ENCODE data around the gene ACTR8. TPM values are rescaled to one million over a fixed set of nuclear protein-coding genes. Genes with fewer than 3 reads are reported as not detected.
"Not testable (repeated sequence)": the region's sequence is repeated elsewhere in the genome, so short reads cannot be mapped to it uniquely, and the experiment has no call there.

The ACTR8 gene
- 10 to 100 TPM; 28.9 to 42.2 TPM for total RNA-seq

- Mint-ChIP-seq H3K36me3 (peaks cover 41% of the 10 kb centered on the region), H3K9me3 (ENCODE audit: low read depth) (no peaks in the 10 kb centered on the region), H3K4me3 (peak within 1 kb of the TSS; percentile 97), H3K27ac (peak within 1 kb of the TSS; percentile 95), H3K4me1 (peaks cover 22% of the 10 kb centered on the region), H3K27me3 (no peaks in the 10 kb centered on the region)
- DNase-seq (peak; percentile 89), ATAC-seq (peak; percentile 94)
- CTCF ChIA-PET: interaction anchor here (1.0 kb wide), 2 partner anchors 9 to 171 kb away, joined by 3 to 4 read pairs; no protein-coding TSS in a partner anchor
Measured at GRCh38 chr3:53881691-53882593, at the start of gene ACTR8. TSS of gene ACTR8 (minus strand) at chr3:53882152. CDS start at chr3:53882101, 51 bp downstream.

GRCh38 chr3:53927208-53927872 lies 45.4 kb upstream of the ACTR8 start:
- CTCF ChIA-PET; DNase-seq; H3K36me3 Mint-ChIP-seq; H3K27ac Mint-ChIP-seq; H3K4me3 Mint-ChIP-seq; H3K9me3 Mint-ChIP-seq (ENCODE audit: low read depth); H3K27me3 Mint-ChIP-seq; H3K4me1 Mint-ChIP-seq; ATAC-seq: not testable (repeated sequence)

GRCh38 chr3:53921296-53921695 lies 39.3 kb upstream of the ACTR8 start:
- no peaks in the 10 kb centered on the region for H3K9me3 Mint-ChIP-seq (ENCODE audit: low read depth)
- H3K4me3 Mint-ChIP-seq: no peak overlapping the region
- H3K4me1 Mint-ChIP-seq: no peaks in the 10 kb centered on the region
- no peaks in the 10 kb centered on the region for H3K36me3 Mint-ChIP-seq
- CTCF ChIA-PET: no interaction called here
- DNase-seq: no peak
- no peak overlapping the region for H3K27ac Mint-ChIP-seq
- no peak for ATAC-seq
- H3K27me3 Mint-ChIP-seq: peaks cover 20% of the 10 kb centered on the region

- CTCF ChIA-PET: no interaction called here
- ATAC-seq (no peak), DNase-seq (no peak)
- H3K36me3 Mint-ChIP-seq: no peaks in the 10 kb centered on the region
- H3K27ac Mint-ChIP-seq: no peak overlapping the region
- peaks cover 31% of the 10 kb centered on the region for H3K27me3 Mint-ChIP-seq
- no peak overlapping the region for H3K4me3 Mint-ChIP-seq
- no peaks in the 10 kb centered on the region for H3K4me1 Mint-ChIP-seq
- no peaks in the 10 kb centered on the region for H3K9me3 Mint-ChIP-seq (ENCODE audit: low read depth)
Measured at GRCh38 chr3:53919741-53920140, 37.8 kb upstream of the ACTR8 start.

- CTCF ChIA-PET: no interaction called here
- Mint-ChIP-seq H3K27ac (no peak overlapping the region), H3K9me3 (ENCODE audit: low read depth) (no peaks in the 10 kb centered on the region), H3K27me3 (peaks cover 59% of the 10 kb centered on the region), H3K36me3 (no peaks in the 10 kb centered on the region), H3K4me3 (no peak overlapping the region), H3K4me1 (no peaks in the 10 kb centered on the region)
- no peak for DNase-seq
- no peak for ATAC-seq
Measured at GRCh38 chr3:53913401-53913800, 31.4 kb upstream of the ACTR8 start.

- H3K4me3 Mint-ChIP-seq: no peak overlapping the region
- no peak overlapping the region for H3K27ac Mint-ChIP-seq
- peaks cover 41% of the 10 kb centered on the region for H3K27me3 Mint-ChIP-seq
- CTCF ChIA-PET: no interaction called here
- H3K36me3 Mint-ChIP-seq: peaks cover 2% of the 10 kb centered on the region
- H3K4me1 Mint-ChIP-seq: no peaks in the 10 kb centered on the region
- DNase-seq (no peak), ATAC-seq (no peak)
- no peaks in the 10 kb centered on the region for H3K9me3 Mint-ChIP-seq (ENCODE audit: low read depth)
Measured at GRCh38 chr3:53902711-53903110, 20.8 kb upstream of the ACTR8 start.

GRCh38 chr3:53902067-53902466 lies 20.1 kb upstream of the ACTR8 start:
- DNase-seq: no peak
- CTCF ChIA-PET: no interaction called here
- ATAC-seq: no peak
- Mint-ChIP-seq H3K36me3 (peaks cover 2% of the 10 kb centered on the region), H3K4me1 (no peaks in the 10 kb centered on the region), H3K9me3 (ENCODE audit: low read depth) (no peaks in the 10 kb centered on the region), H3K4me3 (no peak overlapping the region), H3K27ac (no peak overlapping the region), H3K27me3 (peaks cover 42% of the 10 kb centered on the region)

GRCh38 chr3:53900666-53901331 lies 18.8 kb upstream of the ACTR8 start:
- no peak overlapping the region for H3K4me3 Mint-ChIP-seq
- H3K9me3 Mint-ChIP-seq (ENCODE audit: low read depth): no peaks in the 10 kb centered on the region
- CTCF ChIA-PET: no interaction called here
- no peaks in the 10 kb centered on the region for H3K36me3 Mint-ChIP-seq
- H3K4me1 Mint-ChIP-seq: no peaks in the 10 kb centered on the region
- DNase-seq (no peak), ATAC-seq (no peak)
- peaks cover 31% of the 10 kb centered on the region for H3K27me3 Mint-ChIP-seq
- H3K27ac Mint-ChIP-seq: no peak overlapping the region

- no peak for DNase-seq
- Mint-ChIP-seq H3K4me1 (no peaks in the 10 kb centered on the region), H3K4me3 (no peak overlapping the region), H3K9me3 (ENCODE audit: low read depth) (no peaks in the 10 kb centered on the region), H3K27me3 (peaks cover 38% of the 10 kb centered on the region), H3K27ac (no peak overlapping the region), H3K36me3 (no peaks in the 10 kb centered on the region)
- CTCF ChIA-PET: no interaction called here
- ATAC-seq: no peak
Measured at GRCh38 chr3:53899750-53900149, 17.8 kb upstream of the ACTR8 start.

GRCh38 chr3:53892286-53892637 lies 10.3 kb upstream of the ACTR8 start:
- peak overlapping the region; percentile 99 for H3K27ac Mint-ChIP-seq

GRCh38 chr3:53891497-53892285 lies 9.7 kb upstream of the ACTR8 start, which contains the start of gene SELENOK:
TSS of gene SELENOK (minus strand) at chr3:53891859.
- CTCF ChIA-PET: interaction anchor here (1.0 to 2.4 kb wide), 2 partner anchors 12 to 82 kb away, joined by 3 to 6 read pairs; no protein-coding TSS in a partner anchor
- ATAC-seq (peak; percentile 94), DNase-seq (peak; percentile 99)
- Mint-ChIP-seq H3K36me3 (peaks cover 35% of the 10 kb centered on the region), H3K27ac (peak within 1 kb of the TSS; percentile 99), H3K9me3 (ENCODE audit: low read depth) (peaks cover 2% of the 10 kb centered on the region), H3K4me3 (peak within 1 kb of the TSS; percentile 90), H3K4me1 (peaks cover 50% of the 10 kb centered on the region), H3K27me3 (peaks cover 16% of the 10 kb centered on the region)

More at GRCh38 chr3:53892286-53892637, 10.3 kb upstream of the ACTR8 start:
- Mint-ChIP-seq H3K9me3 (ENCODE audit: low read depth) (peaks cover 2% of the 10 kb centered on the region), H3K27me3 (peaks cover 19% of the 10 kb centered on the region), H3K4me1 (peaks cover 45% of the 10 kb centered on the region), H3K4me3 (peak overlapping the region; percentile 90), H3K36me3 (peaks cover 30% of the 10 kb centered on the region)
- CTCF ChIA-PET: interaction anchor here (1.0 kb wide), 1 partner anchor 83 kb away, joined by 3 read pairs; no protein-coding TSS in a partner anchor
- no peak for DNase-seq
- no peak for ATAC-seq

- peaks cover 2% of the 10 kb centered on the region for H3K9me3 Mint-ChIP-seq (ENCODE audit: low read depth)
- peaks cover 16% of the 10 kb centered on the region for H3K27me3 Mint-ChIP-seq
- CTCF ChIA-PET: interaction anchor here (0.9 to 2.4 kb wide), 2 partner anchors 10 to 11 kb away, joined by 4 to 6 read pairs; no protein-coding TSS in a partner anchor
- DNase-seq: peak; percentile 68
- H3K36me3 Mint-ChIP-seq: peaks cover 38% of the 10 kb centered on the region
- peak overlapping the region; percentile 99 for H3K27ac Mint-ChIP-seq
- peaks cover 50% of the 10 kb centered on the region for H3K4me1 Mint-ChIP-seq
- ATAC-seq: peak; percentile 22
- H3K4me3 Mint-ChIP-seq: peak overlapping the region; percentile 90
Measured at GRCh38 chr3:53890726-53891475, 8.9 kb upstream of the ACTR8 start.
